Neural progenitor cell (in vitro differentiated cells): ENCODE results near the gene IL17F. TPM values are rescaled to one million over a fixed set of nuclear protein-coding genes. Genes with fewer than 3 reads are reported as not detected.

Experiments used
- DNase-seq: peaks from one replicate; pipeline ENCODE4 v3.0.0-alpha.2; 2016; ENCODE audit warnings: low spot score
- H2AFZ ChIP-seq: fragments of 200-600 bp; sonication (generic); replicated peaks from 2 replicates; pipeline ENCODE4 v1.6.1; 2016; ENCODE audit warnings: antibody characterized with exemption
- H3F3A ChIP-seq: fragments of 200-600 bp; sonication (generic); 2 replicates; pipeline ENCODE4 v1.6.1; 2016; ENCODE audit warnings: antibody characterized with exemption, low read depth
- H3K27ac ChIP-seq: fragments of 200-600 bp; sonication (generic); 2 replicates; pipeline ENCODE4 v1.5.1; 2016; ENCODE audit warnings: mild to moderate bottlenecking
- H3K27me3 ChIP-seq: fragments of 200-600 bp; sonication (generic); 2 replicates; pipeline ENCODE4 v1.6.1; 2016; ENCODE audit warnings: mild to moderate bottlenecking, moderate library complexity
- H3K36me3 ChIP-seq: fragments of 200-600 bp; sonication (generic); 2 replicates; pipeline ENCODE4 v1.5.1; 2016
- H3K4me1 ChIP-seq: fragments of 200-600 bp; sonication (generic); 2 replicates; pipeline ENCODE4 v1.6.1; 2016; ENCODE audit warnings: mixed run types
- H3K4me2 ChIP-seq: fragments of 200-600 bp; sonication (generic); 2 replicates; pipeline ENCODE4 v1.6.1; 2016
- H3K4me3 ChIP-seq: fragments of 200-600 bp; sonication (generic); 2 replicates; pipeline ENCODE4 v1.5.1; 2016
- H3K79me2 ChIP-seq: fragments of 200-600 bp; sonication (generic); 2 replicates; pipeline ENCODE4 v1.6.1; 2016; ENCODE audit warnings: low read depth
- H3K9ac ChIP-seq: fragments of 200-600 bp; sonication (generic); 2 replicates; pipeline ENCODE4 v1.6.1; 2016
- H3K9me3 ChIP-seq: fragments of 200-600 bp; sonication (generic); 2 replicates; pipeline ENCODE4 v1.5.1; 2016; ENCODE audit warnings: low read depth
- H4K20me1 ChIP-seq: fragments of 200-600 bp; sonication (generic); 2 replicates; pipeline ENCODE4 v1.6.1; 2016; ENCODE audit warnings: low read depth
- H3K27ac Mint-ChIP-seq: 3 replicates; pipeline ENCODE4 v1.8.0; 2021; ENCODE audit warnings: mixed read lengths
- H3K27me3 Mint-ChIP-seq: 2 replicates; pipeline ENCODE4 v1.8.0; 2022; ENCODE audit warnings: low read depth, mild to moderate bottlenecking, inconsistent platforms, moderate library complexity, mixed read lengths; ENCODE audit not compliant: insufficient read depth
- H3K36me3 Mint-ChIP-seq: 3 replicates; pipeline ENCODE4 v1.8.0; 2021; ENCODE audit warnings: mixed read lengths
- H3K4me1 Mint-ChIP-seq: 3 replicates; pipeline ENCODE4 v1.8.0; 2021; ENCODE audit warnings: mixed read lengths
- H3K4me3 Mint-ChIP-seq: 3 replicates; pipeline ENCODE4 v1.8.0; 2021; ENCODE audit warnings: mild to moderate bottlenecking, moderate library complexity, mixed read lengths
- H3K9me3 Mint-ChIP-seq: 3 replicates; pipeline ENCODE4 v1.8.0; 2020; ENCODE audit warnings: mixed read lengths
- EZH2 ChIP-seq: fragments of 200-600 bp; sonication (generic); IDR thresholded peaks from 2 replicates; pipeline ENCODE4 v1.6.1; 2017; ENCODE audit warnings: antibody characterized with exemption, mild to moderate bottlenecking, moderate library complexity
- EZH2phosphoT487 ChIP-seq: fragments of 200-600 bp; sonication (generic); IDR thresholded peaks from 2 replicates; pipeline ENCODE4 v1.6.1; 2017; ENCODE audit warnings: antibody characterized with exemption
- total RNA-seq: library from RNA; depleted of rRNA; stranded (reverse); fragments of >200 nt; gene quantifications from 2 replicates; pipeline ENCODE4 v1.2.3, GENCODE V29; 2015; ENCODE audit warnings: low replicate concordance
- TF ChIP-seq, protein P1 (sequence below): fragments of 200-600 bp; sonication (generic); IDR thresholded peaks from 2 replicates; pipeline ENCODE4 v1.5.1; 2017; ENCODE audit warnings: antibody characterized with exemption, mild to moderate bottlenecking

IL17F gene
- total RNA-seq, 1 donor from 2014 or later, result not detected

DNA sequence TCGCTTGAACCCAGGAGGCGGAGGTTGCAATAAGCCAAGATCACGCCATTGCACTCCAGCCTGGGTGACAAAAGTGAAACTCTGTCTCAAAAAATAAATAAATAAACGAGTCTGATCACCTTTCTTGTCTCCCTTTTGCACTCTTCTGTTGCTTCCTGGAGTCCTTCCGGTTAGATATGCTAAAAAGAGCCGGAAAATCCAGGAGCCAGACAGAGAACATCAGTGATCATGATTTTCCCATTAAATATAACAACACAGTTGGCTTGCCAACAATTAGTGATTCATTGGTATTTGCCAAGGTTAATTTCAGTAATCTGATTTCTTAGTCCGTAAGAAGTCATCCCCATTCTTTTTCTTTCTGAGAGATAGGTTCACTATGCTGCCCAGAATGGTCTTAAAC, 43.9 kb upstream of the IL17F start:
- Histone ChIP-seq H3K4me2 (no peak overlapping the region), H3K4me1 (peaks cover 19% of the 10 kb centered on the region), H4K20me1 (peaks cover 8% of the 10 kb centered on the region), H3K27me3 (no peaks in the 10 kb centered on the region), H3K4me3 (no peak overlapping the region), H3K9ac (no peak overlapping the region), H3K79me2 (peaks cover 12% of the 10 kb centered on the region), H3F3A (peaks cover 16% of the 10 kb centered on the region), H3K27ac (no peak overlapping the region), H2AFZ (no peak overlapping the region), H3K36me3 (no peaks in the 10 kb centered on the region), H3K9me3 (no peaks in the 10 kb centered on the region)
- no peak for TF ChIP-seq EZH2
- TF ChIP-seq EZH2phosphoT487, result no peak
- TF ChIP-seq, protein P1, sequence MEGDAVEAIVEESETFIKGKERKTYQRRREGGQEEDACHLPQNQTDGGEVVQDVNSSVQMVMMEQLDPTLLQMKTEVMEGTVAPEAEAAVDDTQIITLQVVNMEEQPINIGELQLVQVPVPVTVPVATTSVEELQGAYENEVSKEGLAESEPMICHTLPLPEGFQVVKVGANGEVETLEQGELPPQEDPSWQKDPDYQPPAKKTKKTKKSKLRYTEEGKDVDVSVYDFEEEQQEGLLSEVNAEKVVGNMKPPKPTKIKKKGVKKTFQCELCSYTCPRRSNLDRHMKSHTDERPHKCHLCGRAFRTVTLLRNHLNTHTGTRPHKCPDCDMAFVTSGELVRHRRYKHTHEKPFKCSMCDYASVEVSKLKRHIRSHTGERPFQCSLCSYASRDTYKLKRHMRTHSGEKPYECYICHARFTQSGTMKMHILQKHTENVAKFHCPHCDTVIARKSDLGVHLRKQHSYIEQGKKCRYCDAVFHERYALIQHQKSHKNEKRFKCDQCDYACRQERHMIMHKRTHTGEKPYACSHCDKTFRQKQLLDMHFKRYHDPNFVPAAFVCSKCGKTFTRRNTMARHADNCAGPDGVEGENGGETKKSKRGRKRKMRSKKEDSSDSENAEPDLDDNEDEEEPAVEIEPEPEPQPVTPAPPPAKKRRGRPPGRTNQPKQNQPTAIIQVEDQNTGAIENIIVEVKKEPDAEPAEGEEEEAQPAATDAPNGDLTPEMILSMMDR, result no peak
- Mint-ChIP-seq H3K27ac (no peak overlapping the region), H3K4me1 (peaks cover 16% of the 10 kb centered on the region), H3K27me3 (no peaks in the 10 kb centered on the region), H3K9me3 (no peaks in the 10 kb centered on the region), H3K4me3 (no peak overlapping the region), H3K36me3 (peaks cover 3% of the 10 kb centered on the region)
- no peak for DNase-seq

DNA sequence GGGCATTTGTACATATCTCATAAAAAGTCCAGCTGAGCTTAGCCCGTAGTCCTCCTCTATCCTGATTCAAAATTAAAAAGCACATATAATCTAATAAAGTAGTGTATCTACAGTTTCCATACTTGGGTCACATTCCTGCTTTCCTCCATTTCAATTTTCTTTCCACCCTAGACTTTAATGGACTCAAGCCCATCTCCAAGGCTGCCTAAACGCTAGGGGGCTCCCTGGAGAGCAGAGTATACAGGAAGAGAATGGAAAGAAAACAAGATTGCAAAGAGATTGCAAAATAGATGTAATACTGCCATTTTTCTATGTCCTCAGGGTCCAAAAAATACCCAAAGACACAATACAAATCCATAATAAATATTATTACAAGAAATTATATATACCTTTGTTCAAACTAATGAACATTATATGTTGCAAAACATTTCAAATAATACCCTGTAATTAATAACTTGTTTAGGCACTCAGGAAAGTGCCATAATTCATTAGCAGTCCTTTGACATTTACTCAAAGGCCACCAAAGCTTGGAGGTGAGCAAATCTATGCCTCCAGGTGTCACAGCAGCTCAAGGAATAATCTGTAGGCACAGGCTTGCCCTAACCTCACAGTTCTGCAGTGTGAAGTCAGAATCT, 42.6 kb upstream of the IL17F start:
- peak; percentile 77 for DNase-seq
- no peaks in the 10 kb centered on the region for H3K9me3 ChIP-seq
- no peak overlapping the region for H3K27ac Mint-ChIP-seq
- H2AFZ ChIP-seq, result peak overlapping the region; percentile 48
- no peaks in the 10 kb centered on the region for H3K27me3 Mint-ChIP-seq
- H3K4me3 ChIP-seq, result no peak overlapping the region
- H3K4me2 ChIP-seq, result peak overlapping the region; percentile 80
- H3K36me3 Mint-ChIP-seq, result peaks cover 12% of the 10 kb centered on the region
- TF ChIP-seq, protein P1, result peak; percentile 81
- TF ChIP-seq EZH2phosphoT487, result no peak
- peaks cover 18% of the 10 kb centered on the region for H4K20me1 ChIP-seq
- peaks cover 16% of the 10 kb centered on the region for H3F3A ChIP-seq
- H3K79me2 ChIP-seq, result peaks cover 25% of the 10 kb centered on the region
- peaks cover 26% of the 10 kb centered on the region for H3K4me1 ChIP-seq
- H3K9me3 Mint-ChIP-seq, result no peaks in the 10 kb centered on the region
- peaks cover 8% of the 10 kb centered on the region for H3K36me3 ChIP-seq
- no peaks in the 10 kb centered on the region for H3K27me3 ChIP-seq
- peak overlapping the region; percentile 55 for H3K4me3 Mint-ChIP-seq
- H3K9ac ChIP-seq, result no peak overlapping the region
- peaks cover 27% of the 10 kb centered on the region for H3K4me1 Mint-ChIP-seq
- no peak overlapping the region for H3K27ac ChIP-seq

DNA sequence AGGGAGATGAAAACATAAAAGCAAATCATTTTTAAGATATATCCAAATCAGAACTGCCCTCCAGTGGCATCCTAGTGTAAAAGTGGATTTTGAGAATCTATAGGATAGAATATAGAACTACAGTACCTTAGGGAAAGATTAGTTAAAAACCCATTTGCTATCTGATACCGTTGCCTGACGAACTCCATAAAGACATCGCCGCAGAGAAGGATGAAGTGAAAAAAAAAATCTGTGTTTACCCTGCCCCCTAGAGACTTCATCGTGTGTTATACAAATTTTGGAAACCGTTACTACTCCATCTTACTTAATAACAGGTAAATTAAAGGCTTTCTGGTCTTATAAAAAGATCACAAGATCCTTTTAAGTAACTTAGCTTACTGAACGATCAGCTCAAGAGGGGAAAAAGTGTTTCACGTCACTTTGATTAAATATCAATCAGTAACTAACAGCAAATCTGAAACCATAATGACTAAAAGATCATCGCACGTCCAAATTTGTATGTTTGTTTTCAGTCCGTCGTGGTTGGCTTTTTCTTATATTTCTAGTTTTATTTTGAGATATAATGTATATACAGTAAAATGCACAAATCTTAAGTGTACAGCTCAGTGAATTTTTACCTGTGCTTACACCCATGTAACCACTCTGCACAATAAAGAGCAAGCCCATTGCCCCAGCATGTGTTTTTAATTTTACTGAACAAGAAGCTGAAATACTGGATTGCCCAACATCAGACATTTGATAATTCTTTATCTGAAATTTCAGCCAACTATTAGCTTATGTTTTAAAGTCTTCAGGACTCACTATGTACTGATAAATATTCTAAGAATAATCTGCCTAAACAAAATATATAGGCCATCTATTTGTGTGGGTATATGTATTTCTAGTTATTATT, 41.1 kb upstream of the IL17F start:
- Histone ChIP-seq H2AFZ (peak overlapping the region; percentile 48), H3F3A (peaks cover 16% of the 10 kb centered on the region), H3K4me1 (peaks cover 26% of the 10 kb centered on the region), H3K27ac (no peak overlapping the region), H3K36me3 (peaks cover 21% of the 10 kb centered on the region), H3K27me3 (no peaks in the 10 kb centered on the region), H4K20me1 (peaks cover 27% of the 10 kb centered on the region), H3K4me2 (peak overlapping the region; percentile 80), H3K9me3 (no peaks in the 10 kb centered on the region), H3K4me3 (peak overlapping the region; percentile 59), H3K9ac (peak overlapping the region; percentile 35), H3K79me2 (peaks cover 40% of the 10 kb centered on the region)
- peak; percentile 12 for DNase-seq
- Mint-ChIP-seq H3K27me3 (no peaks in the 10 kb centered on the region), H3K4me3 (no peak overlapping the region), H3K27ac (no peak overlapping the region), H3K9me3 (no peaks in the 10 kb centered on the region), H3K4me1 (peaks cover 27% of the 10 kb centered on the region), H3K36me3 (peaks cover 23% of the 10 kb centered on the region)
- no peak for TF ChIP-seq EZH2phosphoT487
- TF ChIP-seq, protein P1, result peak; percentile 35
